Measurements from ENCODE around the gene OSBPL3.

- no peak for TF ChIP-seq CTCF (IDR thresholded peaks at IDR 0.05)
- no peak for TF ChIP-seq POLR2A (IDR thresholded peaks at IDR 0.05)
Measured at GRCh38 chr7:24912874-24913514, 67.0 kb downstream of the OSBPL3 start.
